NCI-H146 treated with DMSO at 0.1 percent for 48 hours (cell line): Measurements from ENCODE around the gene PSTPIP2.
"Not testable (repeated sequence)": the region's sequence is repeated elsewhere in the genome, so short reads cannot be mapped to it uniquely, and the experiment has no call there.

Source experiments
- DNase-seq: peaks from one replicate; lab custom pipeline; 2025; ENCODE audit not compliant: unreplicated experiment; lab: John Stamatoyannopoulos, UW

Gene PSTPIP2

GRCh38 chr18:45993438-45993837, 78.6 kb downstream of the PSTPIP2 start:
- peak; percentile 39 for DNase-seq

- not testable (repeated sequence) for DNase-seq
These were observed 79.5 kb downstream of the PSTPIP2 start for GRCh38 chr18:45992527-45992926.

GRCh38 chr18:45991788-45992187, 80.3 kb downstream of the PSTPIP2 start:
- DNase-seq, result no peak

GRCh38 chr18:45984546-45985235, 87.4 kb downstream of the PSTPIP2 start:
- DNase-seq, result no peak

GRCh38 chr18:45981821-45982220, 90.2 kb downstream of the PSTPIP2 start:
- no peak for DNase-seq

- DNase-seq, result no peak
These were observed 91.8 kb downstream of the PSTPIP2 start for GRCh38 chr18:45980229-45980628.

GRCh38 chr18:45978084-45978483, 94.0 kb downstream of the PSTPIP2 start:
- peak; percentile 21 for DNase-seq

- DNase-seq, result no peak
These were observed 95.1 kb downstream of the PSTPIP2 start for GRCh38 chr18:45976974-45977373.

GRCh38 chr18:45976566-45976965, 95.5 kb downstream of the PSTPIP2 start:
- DNase-seq, result no peak

- peak; percentile 84 for DNase-seq
These were observed 97.9 kb downstream of the PSTPIP2 start for GRCh38 chr18:45974088-45974536.

GRCh38 chr18:45967007-45967706, 104.9 kb downstream of the PSTPIP2 start, which contains the start of gene EPG5:
Gene EPG5, minus strand, starts transcription at chr18:45967329. Its CDS starts 90 bp downstream, at chr18:45967239.
- peak; percentile 98 for DNase-seq

GRCh38 chr18:45964913-45965312, 107.1 kb downstream of the PSTPIP2 start:
- DNase-seq, result not testable (repeated sequence)

- DNase-seq, result no peak
These were observed 109.2 kb downstream of the PSTPIP2 start for GRCh38 chr18:45962866-45963265.

GRCh38 chr18:45962461-45962860, 109.6 kb downstream of the PSTPIP2 start:
- DNase-seq, result no peak

- not testable (repeated sequence) for DNase-seq
These were observed 112.6 kb downstream of the PSTPIP2 start for GRCh38 chr18:45959484-45959883.

- DNase-seq, result no peak
These were observed 113.3 kb downstream of the PSTPIP2 start for GRCh38 chr18:45958730-45959129.

GRCh38 chr18:45958027-45958426, 114.0 kb downstream of the PSTPIP2 start:
- no peak for DNase-seq

GRCh38 chr18:45957100-45957499, 115.0 kb downstream of the PSTPIP2 start:
- DNase-seq, result no peak

- no peak for DNase-seq
These were observed 117.8 kb downstream of the PSTPIP2 start for GRCh38 chr18:45954070-45954934.

GRCh38 chr18:45951016-45951714, 120.9 kb downstream of the PSTPIP2 start:
- no peak for DNase-seq

GRCh38 chr18:45945669-45946068, 126.4 kb downstream of the PSTPIP2 start:
- DNase-seq, result no peak
